ENCODE measurements around the gene CHPF. TPM values are rescaled to one million over a fixed set of nuclear protein-coding genes. Genes with fewer than 3 reads are reported as not detected.

CHPF gene
- total and polyA plus RNA-seq, 2 donors (not counting 3 experiments of a cell fraction or from before 2014, with no cell fraction given): 0.24 to 0.32 TPM

- Histone ChIP-seq H3K27me3 (ENCODE audit: control insufficient read depth in 2 of 2, insufficient read depth in 2 of 2, low read length in 2 of 2) (peaks cover 67 to 69% of the 10 kb centered on the region in 2 experiments), H3K4me2 (ENCODE audit: insufficient read depth, low read length) (no peak overlapping the region), H2AFZ (ENCODE audit: low read depth, low read length) (no peak overlapping the region), H3K9ac (replicated peaks; ENCODE audit: extremely low read depth, insufficient read depth, low read length) (no peak overlapping the region), H4K20me1 (replicated peaks; ENCODE audit: control insufficient read depth, extremely low read depth, insufficient read depth, low read length) (no peaks in the 10 kb centered on the region), H3K79me2 (ENCODE audit: control insufficient read depth, insufficient read depth, low read length) (no peaks in the 10 kb centered on the region), H3K9me1 (replicated peaks; ENCODE audit: control insufficient read depth, extremely low read depth, insufficient read depth, low read length) (no peaks in the 10 kb centered on the region), H3K4me1 (ENCODE audit: control insufficient read depth, extremely low read depth, insufficient read depth, low read length) (no peaks in the 10 kb centered on the region), H3K4me3 (replicated peaks in 1 of 3; ENCODE audit: insufficient read depth in 1 of 3, low read depth in 1 of 3, low read length in 3 of 3) (no peak overlapping the region), H3K27ac (ENCODE audit: insufficient read depth, low read depth, low read length) (no peak overlapping the region), H3K36me3 (ENCODE audit: control insufficient read depth in 2 of 2, extremely low read depth in 1 of 2, insufficient read depth in 2 of 2, low read length in 2 of 2) (no peaks in the 10 kb centered on the region), H3K9me3 (replicated peaks; ENCODE audit: control insufficient read depth, insufficient read depth, low read length) (no peaks in the 10 kb centered on the region)
- CTCF ChIA-PET: interaction anchor here (0.9 to 12.6 kb wide), 10 partner anchors 9 to 124 kb away, joined by 4 to 731 read pairs (median 8); partner anchors contain the start of gene GMPPA
- FAIRE-seq (no peak), DNase-seq (ENCODE audit: low read depth, low spot score) (no peak)
- intact Hi-C loops (cut with micrococcal nuclease): no loop called here
- TF ChIP-seq CTCF (IDR thresholded peaks at IDR 0.05; ENCODE audit: extremely low read depth in 1 of 2, insufficient read depth in 1 of 2, low read depth in 1 of 2, low read length in 2 of 2) (no peak), MYC (IDR thresholded peaks at IDR 0.05; ENCODE audit: low read depth, low read length) (no peak), JUN (IDR thresholded peaks at IDR 0.05; ENCODE audit: borderline replicate concordance, insufficient read depth, insufficient read length, low read depth) (no peak), MAX (IDR thresholded peaks at IDR 0.05; ENCODE audit: insufficient read depth, insufficient read length) (no peak)
- POLR2A ChIA-PET: no interaction called here
- dilution Hi-C loops (cut with MboI; ENCODE audit: extremely low pct_ligation_motif_present, low sequenced_read_pairs): no loop called here
- no TSS peak for BruUV-seq (replicated peaks)
Observed at GRCh38 chr2:219526320-219527075, 17.1 kb downstream of the CHPF start.
